Non-pigmented ciliary epithelial cell (primary cell): ENCODE results near the gene PLEKHM3.

Experiments
- DNase-seq: peaks from one replicate; pipeline ENCODE4 v3.0.0-alpha.2; 2010; ENCODE audit warnings: low read depth

The PLEKHM3 gene

GRCh38 chr2:207990784-207991183 is 34.5 kb downstream of the PLEKHM3 start:
- DNase-seq: no peak

DNA sequence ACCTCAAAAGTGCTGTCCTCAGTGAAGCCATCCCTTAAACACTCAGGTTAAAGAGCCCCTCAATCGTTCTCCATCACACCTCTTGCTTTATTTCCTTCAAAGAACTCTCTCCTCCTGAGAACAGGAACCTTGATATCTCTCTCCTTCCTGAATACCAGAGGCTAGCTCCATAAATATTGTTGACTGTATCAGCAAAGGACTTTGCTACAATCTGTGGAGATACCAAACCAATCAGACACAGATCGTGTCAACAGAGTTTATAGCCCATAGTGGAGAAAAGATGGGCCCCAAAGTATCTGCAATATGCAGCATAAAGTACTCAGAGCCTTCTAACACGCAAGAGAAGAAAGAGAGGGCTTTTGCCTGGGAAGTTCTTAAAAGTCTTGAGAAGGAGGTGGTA is 36.4 kb downstream of the PLEKHM3 start:
- no peak for DNase-seq

GRCh38 chr2:207987025-207987716 is 38.2 kb downstream of the PLEKHM3 start:
- DNase-seq: no peak

DNA sequence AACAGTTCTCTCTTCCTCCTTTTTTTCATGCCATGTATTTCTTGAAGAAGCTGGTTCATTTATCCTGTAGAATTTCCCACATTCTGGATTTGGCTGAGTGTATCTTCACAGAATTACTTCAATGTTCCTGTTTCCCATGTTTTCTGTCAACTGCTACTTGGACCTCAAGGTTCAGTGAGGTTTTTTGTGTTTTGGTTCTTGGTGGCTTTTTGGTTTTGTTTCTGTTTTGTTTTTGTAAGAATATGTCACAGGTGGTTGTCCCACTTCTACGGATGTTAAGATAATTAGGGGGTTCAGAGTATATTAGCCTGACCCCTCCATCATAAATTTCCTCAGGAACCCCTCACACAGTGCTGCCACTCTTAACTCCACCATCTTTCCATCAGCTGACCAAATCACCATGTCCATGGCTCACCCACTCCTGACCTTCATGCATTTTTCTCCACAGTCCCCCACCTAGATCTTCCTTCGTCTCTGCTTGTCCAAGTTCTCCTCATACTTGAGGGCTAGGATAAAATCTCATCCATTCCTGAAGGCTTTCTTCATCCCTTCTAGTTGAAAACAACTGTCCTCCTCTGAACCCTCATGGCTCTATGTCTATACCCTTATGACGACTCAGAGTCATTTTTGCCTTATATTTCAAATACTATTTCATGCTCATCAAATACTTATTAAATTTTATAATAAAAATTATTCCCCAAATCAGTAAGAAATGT is 40.4 kb downstream of the PLEKHM3 start:
- no peak for DNase-seq

GRCh38 chr2:207983641-207984042 is 41.7 kb downstream of the PLEKHM3 start:
- no peak for DNase-seq

DNA sequence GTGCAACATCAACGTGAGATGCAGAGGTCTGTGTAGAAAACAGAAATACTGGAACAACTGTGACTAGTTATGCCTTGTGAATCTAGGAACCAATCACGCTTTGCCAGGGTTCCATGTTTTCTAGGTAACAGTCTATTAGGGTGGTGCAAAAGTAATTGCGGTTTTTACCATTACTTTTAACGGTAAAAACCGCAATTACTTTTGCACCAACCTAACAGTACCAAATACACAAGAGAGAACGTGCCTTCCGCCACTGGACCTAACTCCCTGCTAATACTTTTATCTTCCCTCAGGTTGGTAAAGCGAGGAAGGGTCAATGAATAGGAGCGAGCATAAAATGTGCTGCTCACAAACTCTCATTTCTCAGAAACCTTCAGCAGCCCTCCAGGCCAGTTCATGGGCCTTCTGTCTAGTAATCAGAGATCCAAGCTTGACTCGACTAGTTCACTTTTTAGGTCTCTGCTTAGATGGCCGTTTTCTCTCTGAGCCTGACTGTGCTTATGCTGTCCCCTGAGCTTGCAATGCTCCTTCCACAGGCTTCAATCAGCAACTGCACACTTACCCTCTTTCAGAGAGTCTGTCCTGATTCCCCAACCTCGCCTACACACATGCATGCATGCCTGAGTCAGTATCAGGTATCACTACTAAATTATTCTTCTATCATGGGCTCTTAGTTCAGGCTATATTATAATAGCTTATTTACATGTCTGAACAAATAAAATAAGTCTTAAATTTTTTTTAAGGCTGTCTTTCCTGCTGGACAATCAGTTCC is 47.0 kb downstream of the PLEKHM3 start:
- no peak for DNase-seq

- no peak for DNase-seq
Measured at GRCh38 chr2:207975921-207976320, 49.4 kb downstream of the PLEKHM3 start.

- DNase-seq: no peak
Measured at GRCh38 chr2:207974216-207974605, 51.1 kb downstream of the PLEKHM3 start.

DNA sequence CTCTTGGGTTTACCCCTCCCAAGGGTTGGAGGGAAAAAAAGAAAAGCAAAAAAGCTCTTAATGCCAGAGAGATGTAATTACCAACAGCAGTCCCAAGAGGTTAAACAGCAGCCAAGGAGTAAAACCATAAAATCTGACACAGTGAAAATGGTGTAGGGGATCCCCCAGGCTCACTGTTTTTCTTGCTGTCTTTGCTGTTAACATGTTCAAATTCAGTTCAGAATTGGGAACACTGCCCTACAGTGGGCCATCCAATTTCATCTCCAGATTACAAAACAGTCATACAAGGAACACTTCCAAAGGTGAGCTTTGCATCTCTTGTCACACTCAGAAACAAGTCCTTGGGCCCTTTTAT is 54.5 kb downstream of the PLEKHM3 start:
- DNase-seq: no peak

DNA sequence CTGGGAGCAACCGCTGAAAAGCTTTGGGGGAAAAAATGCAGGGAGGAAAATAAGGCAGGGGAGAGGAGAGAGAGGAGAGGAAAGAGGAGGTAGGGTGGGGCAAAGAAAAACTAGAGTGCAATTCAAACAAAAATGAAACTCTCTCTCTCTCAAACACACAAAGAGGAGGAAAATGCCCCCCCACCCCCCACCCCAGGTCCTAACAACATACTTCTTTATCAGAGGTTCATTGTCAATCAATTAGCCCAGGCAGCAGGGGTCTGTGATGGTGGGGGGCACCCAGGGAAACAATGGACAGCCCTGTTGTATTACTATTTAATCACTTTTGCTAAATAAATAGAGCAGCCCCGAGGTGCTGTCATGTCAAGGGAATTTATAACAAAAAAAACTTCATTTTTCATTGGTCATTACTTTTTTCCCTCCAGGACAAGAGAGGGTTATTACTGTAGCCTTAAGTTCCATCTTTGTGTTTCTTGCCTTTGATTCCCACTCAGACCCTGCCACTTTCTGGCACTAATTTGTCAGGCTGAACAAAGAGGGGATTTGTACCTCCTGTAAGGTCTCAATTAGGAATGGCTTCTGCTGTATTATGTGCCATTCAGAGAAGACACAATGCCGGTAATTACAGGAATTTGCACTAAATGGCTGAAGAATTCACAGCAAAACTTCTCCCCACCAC is 55.0 kb downstream of the PLEKHM3 start:
- DNase-seq: no peak

GRCh38 chr2:207969249-207969648 is 56.1 kb downstream of the PLEKHM3 start:
- no peak for DNase-seq

DNA sequence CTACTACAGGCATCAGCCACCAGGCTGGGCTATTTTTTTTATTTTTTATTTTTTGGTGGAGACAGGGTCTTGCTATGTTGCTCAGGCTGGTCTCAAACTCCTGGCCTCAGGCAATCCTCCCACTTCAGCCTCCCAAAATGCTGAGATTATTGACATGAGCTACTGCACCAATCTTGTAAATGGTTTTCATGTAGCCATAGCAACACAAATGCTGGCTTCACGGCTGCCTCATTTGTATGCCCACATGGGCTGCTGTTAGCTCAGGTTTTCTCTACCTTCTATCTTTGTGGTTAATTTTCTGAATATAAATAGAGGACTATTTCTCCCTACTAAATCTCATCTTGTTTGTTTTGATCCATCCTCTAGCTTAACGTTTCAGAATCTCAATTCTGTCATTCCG is 58.2 kb downstream of the PLEKHM3 start:
- no peak for DNase-seq

DNA sequence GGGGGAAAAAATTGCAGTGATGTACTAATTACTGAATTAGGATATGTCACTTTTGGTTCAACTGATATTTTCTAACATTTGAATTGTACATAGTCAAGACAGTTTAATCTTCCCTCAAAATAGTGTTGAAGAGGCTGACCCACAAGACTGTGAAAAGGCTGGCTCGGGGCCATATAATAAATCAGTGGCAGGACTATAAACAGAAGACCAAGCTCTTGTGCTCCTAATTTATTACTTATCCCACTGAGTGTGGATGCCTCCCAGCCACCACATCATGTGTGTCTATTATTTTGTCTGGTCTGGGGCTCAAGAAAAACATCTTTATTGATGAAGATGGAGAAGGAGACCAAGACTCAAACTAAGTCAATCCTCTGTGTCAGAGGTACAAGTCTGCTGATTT is 64.4 kb downstream of the PLEKHM3 start:
- DNase-seq: no peak

- no peak for DNase-seq
Measured at GRCh38 chr2:207960090-207960489, 65.2 kb downstream of the PLEKHM3 start.

DNA sequence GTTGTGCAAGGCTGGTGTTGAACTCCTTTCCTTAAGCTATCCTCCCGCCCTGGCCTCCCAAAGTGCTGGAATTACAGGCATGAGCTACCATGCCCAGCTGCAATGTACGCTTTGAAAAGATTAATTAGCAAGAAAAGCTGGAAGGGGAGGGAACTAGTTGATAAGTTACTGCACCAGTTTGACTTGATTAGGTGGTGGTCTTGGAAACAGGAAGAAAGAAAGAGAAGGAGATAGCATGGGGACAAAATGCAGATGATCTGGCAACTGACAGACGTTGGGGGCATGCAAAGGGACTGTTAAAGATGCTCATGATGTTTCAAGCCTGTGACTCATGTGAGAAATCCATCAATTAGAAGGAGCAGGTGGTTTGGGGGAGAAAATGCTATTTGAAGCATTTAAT is 68.6 kb downstream of the PLEKHM3 start:
- DNase-seq: no peak

DNA sequence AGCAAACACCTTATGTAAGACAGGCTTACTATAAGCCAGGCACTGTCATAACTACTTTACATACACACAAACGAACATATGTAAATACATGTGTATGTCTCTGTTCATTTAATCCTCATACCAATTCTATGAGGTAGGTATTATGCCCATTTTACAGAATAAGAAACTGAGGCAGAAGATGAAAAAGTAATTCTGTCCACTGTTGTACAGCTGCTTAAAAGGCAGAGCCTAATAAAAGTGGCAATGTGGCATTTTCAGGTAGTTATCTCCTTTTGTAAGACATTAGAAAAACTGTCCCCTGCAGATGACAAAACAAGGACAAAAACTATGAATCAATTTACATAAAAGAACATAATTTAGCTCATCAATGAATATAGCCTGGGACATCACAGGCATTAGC is 69.9 kb downstream of the PLEKHM3 start:
- no peak for DNase-seq

- DNase-seq: no peak
Measured at GRCh38 chr2:207953354-207953753, 72.0 kb downstream of the PLEKHM3 start.

GRCh38 chr2:207952564-207953345 is 72.6 kb downstream of the PLEKHM3 start:
- no peak for DNase-seq

- no peak for DNase-seq
Measured at GRCh38 chr2:207951734-207952470, 73.4 kb downstream of the PLEKHM3 start.

GRCh38 chr2:207950761-207951114 is 74.6 kb downstream of the PLEKHM3 start:
- no peak for DNase-seq

GRCh38 chr2:207950063-207950760 is 75.1 kb downstream of the PLEKHM3 start:
- no peak for DNase-seq
